Ammon's horn (tissue), 1 donor: ENCODE results near the gene HPGDS.
"Not testable (repeated sequence)": the region's sequence is repeated elsewhere in the genome, so short reads cannot be mapped to it uniquely, and the experiment has no call there.

ENCODE experiments used
- DNase-seq: peaks from one replicate; pipeline ENCODE4 v3.0.0-alpha.2; 2016; ENCODE audit warnings: low spot score

Gene HPGDS

DNA sequence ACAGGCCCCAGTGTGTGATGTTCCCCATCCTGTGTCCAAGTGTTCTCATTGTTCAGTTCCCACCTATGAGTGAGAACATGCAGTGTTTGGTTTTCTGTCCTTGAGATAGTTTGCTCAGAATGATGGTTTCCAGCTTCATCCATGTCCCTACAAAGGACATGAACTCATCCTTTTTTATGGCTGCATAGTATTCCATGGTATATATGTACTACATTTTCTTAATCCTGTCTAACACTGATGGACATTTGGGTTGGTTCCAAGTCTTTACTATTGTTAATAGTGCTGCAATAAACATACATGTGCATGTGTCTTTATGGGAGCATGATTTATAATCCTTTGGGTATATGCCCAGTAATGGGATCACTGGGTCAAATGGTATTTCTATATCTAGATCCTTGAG lies 22.7 kb downstream of the HPGDS start:
- not testable (repeated sequence) for DNase-seq

DNA sequence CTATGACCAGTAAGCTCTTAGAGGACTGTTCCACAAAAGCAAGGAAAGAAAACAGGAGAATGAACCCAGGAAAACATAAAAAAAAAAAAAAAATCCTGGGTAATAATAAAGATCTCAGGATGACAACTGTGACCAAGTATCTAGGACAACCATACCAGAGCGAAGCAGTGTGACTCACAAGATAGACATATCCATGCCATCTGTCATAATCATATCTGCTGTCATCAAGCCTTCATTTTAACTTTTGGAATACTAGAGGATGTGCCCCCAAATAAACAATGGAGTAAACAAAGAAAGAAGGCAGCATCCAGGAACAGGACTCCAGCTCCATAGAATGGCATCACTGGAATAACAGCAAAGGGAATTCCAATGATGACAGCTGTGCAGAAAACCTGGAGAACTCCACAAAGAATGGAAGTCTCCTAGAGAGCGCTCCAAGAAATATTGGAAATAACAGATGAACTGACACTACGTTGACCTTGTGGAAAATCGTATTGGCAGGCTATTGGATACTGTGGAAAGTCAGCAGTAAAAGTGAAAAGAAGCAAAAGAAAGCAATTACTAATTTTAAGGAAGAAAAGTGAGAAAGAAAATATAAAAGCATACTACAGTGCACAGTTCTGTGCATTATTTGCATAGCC lies 35.3 kb downstream of the HPGDS start:
- DNase-seq, result no peak

DNA sequence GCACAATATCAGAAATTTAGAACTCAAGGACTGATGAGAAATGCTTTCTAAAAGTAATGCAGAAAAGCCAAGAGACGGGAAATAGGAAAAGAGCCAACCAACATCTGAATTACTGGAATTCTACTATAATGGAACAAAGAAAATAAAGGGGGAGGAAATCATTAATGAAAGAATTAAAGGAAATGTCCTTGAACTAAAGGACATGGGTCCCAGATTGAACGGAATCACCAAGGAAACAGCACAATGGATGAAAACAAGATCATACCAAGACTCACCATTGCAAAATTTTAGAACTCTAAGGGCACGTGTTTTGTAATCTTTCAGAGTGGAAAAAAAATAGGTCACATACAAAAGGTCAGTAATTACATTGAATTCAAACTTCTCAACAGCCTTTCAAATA lies 35.9 kb downstream of the HPGDS start:
- DNase-seq, result no peak

DNA sequence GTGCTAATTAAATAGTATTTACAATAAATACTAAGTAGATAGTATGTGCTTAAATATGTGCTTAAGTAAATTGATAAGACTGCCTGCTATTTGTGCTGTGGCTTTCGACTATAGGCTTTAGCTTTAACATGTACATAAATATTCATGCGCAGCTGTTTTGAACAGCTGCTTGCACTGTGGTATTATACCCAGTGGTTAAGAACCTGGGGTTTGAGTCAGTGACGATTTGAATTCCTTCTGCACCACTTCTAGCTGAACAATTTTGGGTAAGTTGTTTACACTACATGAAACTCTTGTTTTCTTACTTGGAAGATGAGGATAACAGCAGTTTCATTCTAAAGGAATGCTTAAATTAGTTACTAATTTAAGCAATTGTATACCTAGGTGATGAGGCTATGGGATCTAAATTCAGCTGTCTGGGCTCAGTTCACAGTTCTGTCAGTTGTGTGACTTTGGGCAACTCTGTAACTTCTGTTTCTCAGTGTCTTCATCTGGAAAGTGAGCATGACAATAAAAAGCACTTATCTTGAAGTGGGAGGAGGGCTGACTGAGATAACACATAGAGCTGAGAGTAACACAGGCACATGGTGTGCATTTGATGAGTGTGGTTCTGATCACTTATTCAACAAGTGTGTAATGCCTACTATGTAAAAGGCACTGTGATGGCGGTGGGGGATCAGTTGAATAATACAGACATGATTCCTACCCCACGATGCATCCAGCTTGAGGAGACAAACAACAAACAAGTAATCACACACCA lies 37.0 kb downstream of the HPGDS start:
- DNase-seq, result no peak

DNA sequence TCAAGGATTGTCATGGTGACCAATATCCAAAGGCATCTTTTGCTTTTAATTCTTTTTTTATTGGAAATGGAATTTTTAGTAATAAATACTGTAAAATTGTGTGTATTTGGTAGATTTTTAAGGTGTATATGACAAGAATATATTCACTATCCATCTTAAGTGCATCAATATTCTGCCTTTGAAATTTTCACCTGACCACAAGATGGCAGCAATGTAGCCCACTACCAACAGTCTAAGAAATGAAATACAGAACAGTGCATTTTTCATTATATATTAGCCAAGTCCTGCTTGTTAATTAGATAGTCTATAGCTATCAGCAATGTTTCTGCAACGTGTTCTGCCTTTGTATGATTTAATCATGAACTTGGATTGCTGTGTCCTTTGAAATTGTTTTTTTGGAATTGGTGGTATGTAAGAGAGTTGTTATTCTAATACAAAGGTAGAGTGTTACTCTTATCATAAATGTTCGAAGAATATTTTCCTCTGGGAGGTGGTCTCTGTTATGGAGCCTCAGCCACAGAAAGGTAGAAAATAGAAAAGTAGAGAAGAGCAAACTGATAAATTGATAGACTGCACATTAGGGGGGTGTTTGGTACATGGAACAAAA lies 38.2 kb downstream of the HPGDS start:
- DNase-seq, result peak; percentile 43

DNA sequence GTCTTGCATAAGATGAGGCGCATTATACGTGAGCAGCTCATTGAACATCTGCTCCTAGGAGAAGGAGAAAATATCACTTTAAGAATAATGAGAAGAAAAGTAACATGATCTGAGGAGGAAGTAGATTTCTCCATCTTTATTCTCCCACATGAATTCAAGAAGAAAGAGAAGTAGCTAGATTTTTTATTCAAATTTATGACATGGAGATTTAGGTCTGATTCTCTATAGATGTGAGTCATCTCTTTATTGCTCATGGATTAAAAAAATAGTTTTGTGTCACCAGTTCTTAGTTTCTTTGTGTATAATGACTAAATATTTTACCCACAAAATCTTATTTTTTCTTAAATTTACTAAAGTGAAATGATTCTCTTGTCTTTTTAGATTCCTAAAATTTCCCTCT lies 40.4 kb downstream of the HPGDS start:
- DNase-seq, result no peak

DNA sequence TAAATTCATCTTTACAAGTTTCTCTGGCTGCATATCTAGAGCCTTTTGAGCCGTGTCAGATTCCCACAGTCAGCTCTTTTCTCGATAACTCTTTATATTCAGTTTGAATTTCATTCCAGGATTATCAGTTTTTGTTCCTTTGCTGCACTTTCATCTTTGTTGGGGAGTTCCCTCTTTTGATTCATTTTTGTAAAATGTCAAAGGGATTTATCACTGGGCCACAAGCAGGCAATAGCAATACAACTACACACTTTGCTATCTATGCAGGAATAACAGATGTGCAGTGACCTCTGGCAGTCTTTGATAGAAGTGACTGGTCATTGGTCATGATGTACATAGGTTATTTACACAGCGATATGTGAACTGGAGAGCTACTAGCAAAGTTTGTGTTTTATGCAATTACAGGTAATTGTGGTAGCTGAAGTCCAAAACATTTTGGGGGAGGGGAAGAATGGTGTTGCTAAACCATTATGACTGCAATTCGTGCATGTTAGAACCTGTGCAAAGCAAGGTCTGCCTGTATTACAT lies 43.8 kb downstream of the HPGDS start:
- DNase-seq, result no peak

DNA sequence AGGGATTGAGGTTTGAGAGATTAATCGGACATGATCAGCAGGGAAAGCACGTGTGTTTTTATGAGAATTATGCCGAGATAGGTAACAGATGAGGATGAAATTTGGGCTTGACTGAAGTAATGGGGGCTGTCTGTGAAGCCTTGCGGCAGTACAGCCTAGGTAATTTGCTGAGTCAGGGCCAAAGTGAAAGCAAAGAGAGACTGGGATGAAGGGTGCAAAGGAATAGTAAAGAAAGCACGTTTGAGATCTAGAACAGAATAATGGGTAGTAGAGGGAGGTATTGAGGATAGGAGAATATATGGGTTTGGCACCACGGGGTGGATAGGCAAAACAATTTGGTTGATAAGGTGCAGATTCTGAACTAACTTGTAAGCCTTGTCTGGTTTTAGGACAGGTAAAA lies 47.2 kb downstream of the HPGDS start:
- not testable (repeated sequence) for DNase-seq

DNA sequence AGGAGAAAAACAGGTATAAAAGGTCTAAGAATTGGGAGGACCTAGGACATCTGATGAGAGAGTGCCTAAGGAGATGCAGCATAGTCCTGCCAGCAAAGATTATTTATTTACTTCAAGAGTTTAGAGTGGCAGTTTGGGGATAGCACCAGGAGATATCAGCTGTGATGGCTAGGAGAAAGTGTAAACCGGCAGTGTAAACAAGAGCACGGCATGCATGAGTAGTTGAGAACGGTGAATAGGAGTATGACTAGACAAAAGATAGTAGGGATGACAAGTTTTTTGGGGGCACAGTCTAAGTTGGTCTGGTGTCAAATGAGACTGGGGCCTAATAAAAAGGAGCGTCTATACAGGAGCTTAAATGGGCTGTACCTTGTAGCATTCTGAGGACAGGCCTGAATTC lies 48.7 kb downstream of the HPGDS start:
- DNase-seq, result not testable (repeated sequence)

DNA sequence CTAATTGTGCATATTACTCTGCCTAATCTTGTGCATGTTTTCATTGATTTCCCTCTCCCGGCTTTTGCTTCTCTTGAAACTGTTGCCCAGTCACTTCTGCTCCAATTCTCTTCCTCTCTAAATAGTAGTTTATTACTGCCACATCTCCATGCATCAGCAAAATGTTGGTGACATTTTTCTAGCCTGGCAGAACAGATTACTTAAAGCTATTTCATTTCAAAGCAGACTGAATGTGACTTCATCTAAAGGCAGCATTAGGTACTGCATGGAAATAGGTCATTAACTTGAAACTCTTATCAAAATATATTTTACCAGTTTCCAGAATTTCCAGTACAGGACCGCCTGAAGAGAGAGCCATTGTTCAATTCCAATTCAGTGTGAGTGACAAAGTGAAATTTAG lies 52.4 kb downstream of the HPGDS start:
- DNase-seq, result no peak

DNA sequence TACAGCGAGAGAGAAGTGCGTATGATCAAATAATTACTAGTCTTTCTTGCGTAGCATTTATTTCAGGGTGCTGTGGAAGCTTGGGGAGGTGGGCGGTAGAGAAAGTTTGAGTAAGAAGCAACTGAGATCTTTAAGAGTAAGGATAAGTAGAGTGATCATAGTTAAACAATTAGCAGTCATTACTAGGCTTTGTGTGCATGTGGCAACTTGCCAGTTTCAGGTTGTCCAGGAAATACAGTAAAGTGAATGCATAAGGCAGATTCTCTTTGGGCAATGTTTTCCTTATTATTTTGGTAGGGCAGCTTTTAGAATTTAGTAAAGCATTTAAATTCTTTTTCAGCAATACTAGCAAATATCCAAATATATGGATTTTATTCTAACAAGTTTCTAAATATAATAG lies 57.0 kb downstream of the HPGDS start:
- DNase-seq, result no peak

DNA sequence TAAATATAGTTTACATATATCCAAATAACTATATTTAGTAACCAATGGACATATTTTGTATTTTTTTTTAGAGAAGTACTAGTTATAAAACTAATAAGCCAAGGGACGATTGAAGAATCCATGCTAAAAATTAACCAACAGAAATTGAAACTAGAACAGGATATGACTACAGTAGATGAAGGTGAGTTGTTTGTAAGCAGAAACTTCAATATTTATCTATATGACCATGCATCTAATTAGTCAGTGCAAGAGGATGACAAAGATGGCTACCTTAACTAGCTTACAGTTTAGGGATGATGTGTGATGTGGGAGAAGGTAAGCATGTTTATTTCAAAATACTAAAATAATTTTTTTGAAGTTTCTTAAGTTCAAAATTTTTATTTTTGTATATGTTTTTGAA lies 57.7 kb downstream of the HPGDS start:
- no peak for DNase-seq

DNA sequence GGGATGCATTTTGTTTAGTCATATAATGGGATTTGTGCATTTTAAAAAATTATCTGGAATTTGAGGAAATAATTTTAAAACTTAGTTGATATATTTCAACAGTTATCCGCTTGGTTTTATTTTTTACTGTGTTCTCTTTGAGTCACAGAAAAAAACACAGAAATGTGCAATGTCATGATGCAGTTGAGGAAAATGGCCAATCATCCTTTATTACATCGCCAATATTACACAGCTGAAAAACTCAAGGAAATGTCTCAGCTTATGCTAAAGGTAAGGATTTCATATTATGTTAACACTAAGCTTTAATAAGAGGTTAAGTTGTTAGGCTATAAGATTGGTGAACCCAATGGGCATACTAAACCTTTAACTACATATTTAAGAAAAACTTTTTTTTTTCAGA lies 63.9 kb downstream of the HPGDS start:
- no peak for DNase-seq

DNA sequence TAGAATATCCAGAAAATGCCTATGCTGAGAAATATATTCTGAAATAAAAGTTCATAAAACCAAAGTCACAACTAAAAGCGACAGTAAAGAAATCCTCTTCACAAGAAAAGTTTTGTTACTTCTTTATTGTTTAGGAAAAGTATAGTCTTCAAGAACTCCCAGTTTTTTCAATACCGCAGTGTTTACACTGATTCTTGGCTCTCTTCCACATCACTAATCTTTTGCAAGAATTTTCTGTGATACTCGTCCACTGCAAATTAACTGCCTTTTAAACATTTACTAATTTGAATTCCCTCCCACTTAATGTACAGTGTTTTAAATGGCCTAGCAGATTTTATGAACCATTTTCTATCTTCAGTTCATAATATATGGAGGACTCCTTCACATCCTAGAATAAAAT lies 65.1 kb downstream of the HPGDS start:
- DNase-seq, result no peak

DNA sequence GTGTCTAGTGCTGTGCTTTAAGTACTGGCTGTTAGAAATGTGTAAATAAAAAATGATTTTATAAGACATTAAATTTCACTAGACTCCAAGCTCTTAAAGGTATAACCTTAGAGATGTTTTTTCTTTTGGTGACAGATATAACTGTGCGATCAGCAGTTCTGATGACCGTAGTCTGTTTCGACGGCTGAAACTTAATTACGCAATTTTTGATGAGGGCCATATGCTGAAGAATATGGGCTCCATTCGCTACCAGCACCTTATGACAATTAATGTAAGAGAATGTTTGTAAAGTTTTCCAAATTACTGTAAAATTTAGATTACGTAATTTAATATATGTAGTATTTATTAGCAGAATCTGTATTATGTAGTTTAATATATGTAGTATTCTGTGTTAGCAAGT lies 66.4 kb downstream of the HPGDS start:
- DNase-seq, result no peak

DNA sequence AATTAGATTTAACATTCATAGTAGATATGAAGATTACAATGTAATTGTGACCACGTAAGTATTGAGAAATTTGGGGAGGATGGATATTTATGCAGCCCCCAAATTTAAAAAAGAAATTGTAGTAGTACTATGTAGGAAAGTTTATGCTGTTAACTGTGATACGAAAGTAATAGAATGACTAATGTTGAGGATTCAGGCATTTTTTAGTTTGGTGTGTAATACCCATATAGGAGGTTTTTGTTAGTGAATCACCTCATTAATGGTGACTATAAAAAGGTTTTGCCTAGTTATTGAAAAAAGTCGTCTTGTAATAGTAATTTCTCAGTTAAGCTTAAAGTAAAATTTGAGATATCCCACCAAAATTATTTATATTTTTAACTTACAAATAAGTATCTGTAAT lies 67.7 kb downstream of the HPGDS start:
- DNase-seq, result no peak

DNA sequence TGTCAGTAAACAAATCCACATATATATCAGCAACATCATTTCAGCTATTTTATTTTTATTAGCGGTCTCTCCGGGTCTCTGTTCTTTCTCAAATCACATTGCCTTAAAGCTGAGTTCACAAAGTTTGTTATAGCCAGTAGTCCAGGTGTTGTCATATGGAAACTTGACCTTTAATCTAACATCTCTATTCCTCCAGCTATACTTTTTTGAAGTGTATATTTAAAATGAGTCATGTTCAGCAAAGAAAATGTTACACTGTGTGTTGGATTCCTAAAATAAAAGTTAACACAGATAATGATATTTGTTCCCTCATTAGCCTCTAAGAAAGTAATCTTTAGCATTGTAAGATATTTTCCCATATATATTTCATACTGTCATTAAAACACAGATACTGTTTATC lies 71.4 kb downstream of the HPGDS start:
- no peak for DNase-seq

DNA sequence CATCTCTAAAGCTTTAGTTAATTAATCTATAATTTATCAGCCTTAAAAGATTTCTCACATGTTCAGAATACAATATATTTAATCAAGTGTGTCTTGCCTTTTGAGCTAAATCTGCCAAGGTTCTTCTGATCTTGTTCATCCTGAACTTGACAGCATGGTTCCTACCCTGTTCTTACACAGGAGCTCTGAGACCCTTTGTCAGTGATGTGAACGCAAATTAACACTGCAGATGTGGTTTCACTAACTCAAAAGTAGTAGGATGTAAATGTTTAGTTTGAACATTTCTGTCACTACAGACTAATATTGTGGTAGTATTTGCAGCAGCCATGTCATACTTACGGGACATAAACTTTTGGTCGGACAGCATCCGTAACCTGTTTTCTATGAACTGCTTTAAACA lies 75.6 kb downstream of the HPGDS start:
- DNase-seq, result no peak

DNA sequence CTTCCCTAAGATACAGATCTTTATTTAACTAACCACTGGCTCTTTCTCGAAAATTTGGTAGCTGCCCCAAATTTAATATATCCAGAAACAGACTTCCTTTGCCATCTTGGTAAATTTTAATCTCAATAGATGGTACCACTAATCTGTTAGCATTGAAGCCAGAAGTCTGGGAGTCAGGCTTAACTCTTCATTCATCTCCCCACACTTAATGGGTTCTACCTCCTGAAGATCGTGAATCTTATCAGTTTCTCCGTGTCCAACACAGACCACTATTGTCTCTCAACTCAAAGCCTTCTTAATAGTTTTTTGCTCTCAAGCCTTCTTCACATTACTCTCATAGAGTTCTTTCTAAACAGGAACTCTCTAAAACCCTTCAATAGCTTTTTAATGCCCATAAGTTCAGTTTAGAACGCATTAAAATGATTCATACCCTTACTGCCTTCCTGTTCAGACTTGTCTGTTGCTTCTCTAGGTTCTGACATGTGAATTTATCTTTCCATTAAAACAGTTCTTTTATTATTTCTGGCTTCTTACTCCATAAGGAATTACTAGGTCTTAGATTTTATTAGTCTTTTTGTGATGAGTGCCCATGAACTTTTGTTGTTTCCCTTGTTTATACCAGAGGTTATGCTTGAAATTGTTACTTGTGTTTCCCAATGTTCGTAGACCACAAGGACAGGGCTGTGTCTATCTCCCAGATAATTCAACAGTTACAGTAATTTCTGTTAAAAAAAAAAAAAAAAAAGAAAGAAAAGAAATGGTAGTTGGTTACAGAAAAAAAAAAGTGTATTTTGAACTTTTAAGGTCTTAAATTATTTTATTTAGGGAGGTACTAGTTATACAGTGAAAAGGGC lies 80.2 kb downstream of the HPGDS start:
- no peak for DNase-seq

DNA sequence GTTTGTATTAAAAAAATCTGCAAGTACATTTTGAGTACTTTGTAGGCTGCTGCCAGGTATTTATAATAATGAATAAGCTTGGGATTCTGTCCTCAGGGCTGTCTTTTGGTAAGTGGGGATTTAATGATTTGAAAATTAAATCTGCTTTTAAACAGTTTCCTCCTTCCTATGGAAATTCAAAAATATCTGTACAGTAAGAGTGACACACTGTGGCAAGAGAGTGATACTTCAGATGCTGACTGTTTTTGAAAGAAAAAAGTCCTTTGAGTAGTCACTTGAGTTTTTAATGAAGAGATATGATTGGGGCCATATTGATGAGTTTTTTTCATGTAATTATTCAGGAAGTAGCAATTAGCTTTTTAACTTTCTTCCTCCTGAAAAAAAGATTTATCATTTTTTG lies 85.8 kb downstream of the HPGDS start:
- DNase-seq, result no peak

DNA sequence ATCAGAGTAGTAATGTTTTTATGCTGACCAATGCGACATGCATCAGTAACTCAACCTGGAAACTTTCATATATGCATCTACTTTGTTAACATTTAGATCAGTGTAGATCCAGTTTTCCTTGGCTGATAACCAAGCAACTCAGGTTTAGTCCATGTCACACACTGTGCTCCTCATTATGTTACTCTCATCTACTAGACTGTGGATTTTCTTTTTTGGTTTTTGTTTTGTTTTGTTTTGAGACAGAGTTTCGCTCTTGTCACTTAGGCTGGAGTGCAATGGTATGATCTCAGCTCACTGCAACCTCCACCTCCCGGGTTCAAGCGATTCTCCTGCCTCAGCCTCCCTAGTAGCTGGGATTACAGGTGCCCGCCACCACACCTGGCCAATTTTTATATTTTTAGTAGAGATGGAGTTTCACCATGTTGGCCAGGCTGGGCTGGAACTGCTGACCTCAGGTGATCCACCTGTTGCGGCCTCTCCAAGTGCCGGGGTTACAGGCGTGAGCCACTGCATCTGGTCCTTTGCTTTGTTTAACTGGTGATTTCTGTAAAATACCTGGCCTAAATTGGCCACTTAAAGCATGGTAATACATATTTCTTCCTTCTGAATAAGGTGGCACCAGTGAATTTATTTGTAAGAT lies 86.4 kb downstream of the HPGDS start:
- no peak for DNase-seq

DNA sequence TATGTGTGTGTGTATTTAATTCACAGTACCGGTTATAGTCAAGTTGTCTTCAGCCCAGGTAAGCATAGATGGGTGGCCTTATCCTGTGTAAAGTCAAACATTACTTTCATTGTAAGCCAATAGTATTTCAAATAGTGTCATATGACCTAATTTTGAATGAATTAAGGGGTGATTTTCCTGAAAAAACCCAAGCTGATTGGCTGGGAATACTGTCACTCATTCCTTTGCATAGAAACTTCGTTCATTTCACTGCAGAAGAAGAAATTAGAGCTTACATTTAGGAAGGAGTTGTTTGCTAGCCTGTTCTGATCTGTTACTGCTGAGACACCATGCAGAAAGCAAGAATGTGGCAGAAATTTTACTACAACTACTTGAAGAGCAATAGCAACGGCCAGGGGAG lies 89.6 kb downstream of the HPGDS start:
- DNase-seq, result peak; percentile 2
